Stimulated activated CD8-positive, alpha-beta memory T cell treated with anti-CD3 and anti-CD28 coated beads, Interleukin-2, amount 100 ng/mL, for 48 hours (primary cell): ENCODE data around the gene MADCAM1.
A peak's percentile ranks its signal among the peaks of the same experiment; 100 is the strongest.

Experiments used
- DNase-seq, 2 donors: peaks; one replicate each; pipeline ENCODE4 v3.0.0-alpha.2; 2020; ENCODE audit warnings: low read depth in 2 of 2

The MADCAM1 gene

DNA sequence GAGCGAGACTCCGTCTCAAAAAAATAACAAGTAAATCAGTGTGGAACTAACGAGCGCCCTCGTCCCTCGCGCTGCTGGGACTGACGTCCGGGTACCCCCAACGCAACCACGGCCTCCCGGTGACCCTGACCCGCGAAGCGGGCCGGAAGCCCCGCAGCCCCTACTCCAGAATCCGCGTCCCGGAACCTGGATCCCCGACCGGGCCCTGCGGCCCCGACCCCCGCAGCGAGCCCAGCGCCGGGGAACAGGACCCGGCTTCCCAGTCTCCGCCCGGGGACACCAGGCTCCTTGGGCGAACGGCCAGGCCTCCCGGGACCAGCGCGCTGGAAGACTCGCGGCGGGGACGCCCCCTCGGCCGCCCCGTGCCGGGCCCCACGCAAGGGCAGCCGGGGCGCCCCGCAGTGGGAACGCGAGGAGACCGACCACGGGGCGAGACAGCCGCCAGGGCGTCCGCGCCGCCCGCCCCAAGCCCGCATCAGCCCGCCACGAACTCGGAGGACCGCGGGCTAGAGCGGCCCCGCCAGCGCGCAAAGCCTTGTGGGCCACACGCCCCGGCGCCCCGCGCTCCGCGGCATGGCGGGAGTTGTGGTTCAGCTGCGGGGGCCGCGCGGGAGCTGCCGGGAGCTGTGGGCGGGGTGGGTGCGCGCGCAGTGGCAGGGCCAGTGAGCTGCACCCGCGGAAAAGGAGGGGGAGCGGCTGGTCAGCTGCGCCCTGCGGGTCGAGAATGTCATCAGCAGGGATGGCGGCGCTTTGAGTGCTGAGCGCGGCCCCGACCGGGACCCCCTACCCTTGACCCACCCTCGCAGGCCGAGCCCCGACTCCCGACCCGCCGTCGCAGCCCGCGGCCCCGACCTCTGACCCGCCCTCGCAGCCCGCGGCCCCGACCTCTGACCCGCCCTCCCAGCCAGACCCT, 7.5 kb upstream of the MADCAM1 start:
- DNase-seq, result peak; percentile 89 to 93

DNA sequence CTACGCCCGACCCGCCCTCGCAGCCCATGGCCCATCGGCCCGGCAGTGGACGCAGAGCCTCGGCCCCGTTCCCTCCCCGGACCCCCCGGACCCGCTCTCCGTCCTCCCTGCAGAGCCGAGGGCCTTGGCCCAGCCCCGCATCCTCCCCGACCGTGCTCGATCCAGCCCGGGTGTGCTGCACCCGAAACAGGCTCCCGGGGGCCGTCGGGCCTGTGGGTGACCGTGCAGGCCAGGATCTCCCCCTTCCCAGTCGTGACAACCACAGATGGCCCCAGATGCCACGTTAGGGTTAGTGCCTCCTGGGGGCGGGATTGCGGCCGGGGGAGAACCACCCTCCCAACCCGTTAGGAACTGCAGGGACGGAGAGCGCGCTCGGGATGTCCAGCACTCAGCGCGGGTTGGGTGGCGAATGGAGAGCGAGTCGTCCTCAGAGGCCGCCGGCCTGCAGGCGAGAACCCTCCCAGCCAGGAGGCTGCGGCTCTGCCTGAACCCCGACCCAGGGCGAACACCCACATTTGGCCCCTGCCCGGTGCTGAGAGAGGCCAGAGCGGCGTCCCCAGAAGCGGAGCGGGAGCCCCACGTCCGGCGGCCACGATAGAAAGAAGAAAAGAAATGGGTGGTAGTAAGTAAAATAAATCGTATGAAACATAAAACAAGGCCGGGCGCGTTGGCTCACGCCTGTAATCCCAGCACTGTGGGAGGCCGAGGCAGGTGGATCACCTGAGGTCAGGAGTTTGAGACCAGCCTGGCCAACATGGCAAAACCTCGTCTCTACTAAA, 6.7 kb upstream of the MADCAM1 start:
- DNase-seq, result no peak

DNA sequence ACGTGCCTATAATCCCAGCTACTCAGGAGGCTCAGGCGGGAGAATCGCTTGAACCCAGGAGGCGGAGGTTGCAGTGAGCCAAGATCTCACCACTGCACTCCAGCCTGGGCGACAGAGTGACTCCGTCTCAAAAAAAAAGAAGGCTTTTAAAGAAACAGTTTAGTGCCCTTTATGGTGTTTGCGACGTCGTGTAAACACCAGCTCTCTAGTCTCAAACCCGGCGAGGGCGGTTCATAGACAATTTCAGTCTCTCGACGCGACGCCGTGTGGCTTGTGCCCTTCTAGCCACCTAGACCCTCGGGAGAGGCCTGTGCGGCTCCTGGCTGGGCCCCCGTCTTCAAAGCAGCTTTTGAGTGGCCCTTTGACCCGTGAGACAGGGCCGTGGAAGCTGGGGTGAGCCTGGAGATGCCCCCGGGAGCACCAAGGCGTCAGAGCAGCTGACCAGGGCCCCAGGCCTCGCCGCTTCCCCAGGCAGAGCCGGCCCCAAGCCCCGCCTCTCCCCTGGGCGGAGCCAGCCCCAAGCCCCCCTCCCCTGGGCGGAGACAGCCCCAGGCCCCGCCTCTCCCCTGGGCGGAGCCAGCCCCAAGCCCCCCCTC, 5.0 kb upstream of the MADCAM1 start:
- no peak for DNase-seq

DNA sequence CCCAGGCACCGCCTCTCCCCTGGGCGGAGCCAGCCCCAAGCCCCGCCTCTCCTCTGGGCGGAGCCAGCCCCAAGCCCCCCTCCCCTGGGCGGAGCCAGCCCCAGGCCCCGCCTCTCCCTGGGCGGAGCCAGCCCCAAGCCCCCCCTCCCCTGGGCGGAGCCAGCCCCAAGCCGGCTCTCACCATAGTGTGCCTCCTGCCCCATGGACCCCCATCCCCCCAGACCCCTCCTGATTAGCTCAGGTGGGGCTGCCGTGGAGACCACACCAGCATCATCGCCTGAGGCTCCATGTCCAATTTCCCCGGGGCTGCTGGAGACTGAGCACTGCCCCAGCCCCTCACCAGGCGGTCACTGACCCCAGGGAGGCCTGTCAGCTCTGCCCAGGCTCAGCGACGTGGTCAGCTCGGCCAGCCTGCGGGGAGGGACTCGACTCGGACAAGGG, 4.2 kb upstream of the MADCAM1 start:
- no peak for DNase-seq

DNA sequence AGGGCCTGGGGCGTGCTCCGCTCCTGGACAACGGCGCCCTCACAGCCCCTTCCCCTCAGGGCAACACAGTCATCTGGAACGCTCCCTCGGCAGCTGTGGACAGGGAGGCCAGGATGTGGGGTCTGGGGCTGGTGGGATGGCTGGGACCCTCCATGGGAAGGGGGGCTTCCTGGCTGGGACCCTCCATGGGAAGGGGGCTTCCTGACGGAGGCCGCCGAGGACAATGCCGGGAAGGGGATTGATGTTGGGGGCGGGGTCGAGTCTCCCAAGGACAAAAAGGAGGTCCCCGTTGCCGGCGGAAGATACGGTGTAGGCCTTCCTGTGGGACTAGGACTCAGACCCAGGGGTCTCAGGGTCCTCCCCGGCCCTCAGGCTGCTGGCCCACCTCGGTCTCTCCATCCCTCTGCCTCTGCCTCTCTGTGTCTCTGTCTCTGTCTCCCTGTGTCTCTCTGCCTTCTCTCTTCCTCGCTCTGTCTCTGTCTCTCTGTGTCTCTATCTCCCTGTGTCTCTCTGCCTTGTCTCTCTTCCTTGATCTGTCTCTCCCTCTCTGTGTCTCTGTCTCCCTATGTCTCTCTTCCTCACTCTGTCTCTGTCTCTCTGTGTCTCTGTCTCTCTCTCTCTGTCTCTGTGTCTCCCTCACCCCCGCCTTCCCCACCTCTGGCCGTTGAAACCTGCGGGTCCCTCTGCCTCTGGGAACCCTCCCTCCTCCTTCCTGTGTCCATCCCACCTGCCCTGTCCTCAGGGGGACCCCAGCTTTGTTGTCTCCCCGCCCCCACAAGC, 2.7 kb upstream of the MADCAM1 start:
- no peak for DNase-seq

DNA sequence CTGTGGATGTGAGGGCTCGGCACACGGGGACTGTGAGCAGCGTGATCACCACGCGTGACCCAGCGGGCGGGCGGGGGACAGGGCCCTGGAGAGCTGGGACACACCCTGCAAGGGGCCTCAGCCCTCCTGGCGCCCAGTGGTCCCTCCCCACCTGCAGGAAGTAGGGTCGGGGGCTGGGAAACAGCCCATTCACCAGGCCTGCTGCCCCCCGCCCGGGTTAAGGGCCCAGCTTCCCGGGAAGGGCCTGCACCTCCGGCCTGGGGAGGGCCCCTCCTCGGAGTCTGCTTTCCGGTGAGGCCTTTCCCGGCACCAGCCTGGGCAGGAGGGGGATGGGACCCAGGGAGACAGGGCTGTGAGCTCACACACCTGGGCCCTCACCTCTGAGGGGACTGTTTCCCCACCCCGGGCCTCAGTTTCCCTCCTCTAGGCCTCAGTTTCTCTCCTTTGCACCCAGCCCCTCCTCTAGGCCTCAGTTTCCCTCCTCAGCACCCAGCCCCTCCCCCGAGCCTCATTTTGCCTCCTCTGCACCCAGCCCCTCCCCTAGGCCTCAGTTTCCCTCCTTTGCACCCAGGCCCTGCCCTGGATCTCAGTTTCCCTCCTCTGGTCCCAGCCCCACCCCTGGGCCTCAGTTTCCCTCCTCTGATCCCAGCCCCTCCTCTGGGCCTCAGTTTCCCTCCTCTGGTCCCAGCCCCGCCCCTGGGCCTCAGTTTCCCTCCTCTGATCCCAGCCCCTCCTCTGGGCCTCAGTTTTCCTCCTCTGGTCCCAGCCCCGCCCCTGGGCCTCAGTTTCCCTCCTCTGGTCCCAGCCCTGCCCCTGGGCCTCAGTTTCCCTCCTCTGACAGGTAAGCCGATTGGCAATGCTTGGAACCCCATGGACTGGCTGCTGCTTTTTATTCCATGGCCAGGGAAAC, 1.9 kb upstream of the MADCAM1 start:
- no peak for DNase-seq

DNA sequence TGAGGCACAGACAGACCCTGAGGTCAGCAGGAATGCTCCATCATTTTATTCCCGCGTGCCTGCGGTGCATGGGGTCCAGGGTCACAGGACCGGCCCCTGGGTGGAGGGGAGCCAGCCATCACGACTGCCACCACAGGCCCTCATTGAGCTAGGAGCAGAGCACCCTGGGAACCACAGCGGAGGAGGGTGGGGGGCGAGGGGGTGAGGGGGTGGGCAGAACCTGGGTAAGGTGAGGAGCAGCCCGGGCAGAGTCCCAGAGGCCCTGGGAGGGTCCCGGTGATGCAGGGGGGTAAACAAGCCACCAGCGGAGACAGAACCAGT, 1.2 kb upstream of the MADCAM1 start:
- no peak for DNase-seq

DNA sequence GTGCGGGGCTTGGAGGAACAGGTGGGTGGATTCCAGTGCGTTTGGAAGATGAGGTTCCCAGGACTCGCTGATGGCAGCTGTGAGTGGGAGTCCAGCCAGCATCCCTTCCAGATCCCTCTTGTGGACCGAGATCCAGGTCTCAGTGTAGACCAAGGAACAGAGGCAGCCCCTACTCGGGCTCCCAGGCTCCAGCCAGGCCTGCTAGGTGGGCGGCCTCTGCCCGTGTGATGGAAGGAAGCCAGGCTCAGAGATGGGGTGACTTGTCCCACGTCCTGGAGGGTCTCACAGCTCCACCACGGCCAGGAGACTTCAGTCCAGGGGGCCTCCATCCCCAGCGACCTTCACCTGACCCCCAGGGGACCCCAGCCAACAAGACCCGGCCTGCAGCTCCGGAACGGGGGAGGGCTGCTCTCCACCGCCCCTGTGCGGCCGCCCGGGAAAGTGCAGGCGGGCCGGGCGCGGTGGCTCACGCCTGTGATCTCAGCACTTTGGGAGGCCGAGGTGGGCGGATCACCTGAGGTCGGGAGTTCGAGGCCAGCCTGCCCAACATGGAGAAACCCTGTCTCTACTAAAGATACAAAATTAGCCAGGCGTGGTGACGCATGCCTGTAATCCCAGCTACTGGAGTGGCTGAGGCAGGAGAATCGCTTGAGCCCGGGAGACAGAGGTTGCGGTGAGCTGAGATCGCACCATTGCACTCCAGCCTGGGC, 729 bp upstream of the MADCAM1 start:
- peak in 1 of 2 donors; percentile 51 for DNase-seq

DNA sequence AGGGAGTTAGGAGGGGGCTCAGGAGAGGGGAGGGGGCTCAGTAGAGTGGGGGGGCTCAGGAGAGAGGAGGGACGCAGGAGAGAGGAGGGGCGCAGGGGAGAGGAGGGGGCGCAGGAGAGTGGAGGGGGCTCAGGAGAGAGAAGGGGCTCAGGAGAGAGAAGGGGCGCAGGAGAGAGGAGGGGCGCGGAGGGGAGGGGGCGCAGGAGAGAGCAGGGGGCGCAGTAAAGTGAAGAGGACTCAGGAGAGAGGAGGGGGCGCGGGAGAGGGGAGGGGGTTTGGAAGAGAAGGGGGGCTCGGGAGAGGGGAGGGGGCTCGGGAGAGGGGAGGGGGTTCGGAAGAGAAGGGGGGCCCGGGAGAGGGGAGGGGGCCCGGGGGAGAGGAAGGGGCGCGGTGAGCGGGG, 700 bp downstream of the MADCAM1 start:
- DNase-seq, result no peak

DNA sequence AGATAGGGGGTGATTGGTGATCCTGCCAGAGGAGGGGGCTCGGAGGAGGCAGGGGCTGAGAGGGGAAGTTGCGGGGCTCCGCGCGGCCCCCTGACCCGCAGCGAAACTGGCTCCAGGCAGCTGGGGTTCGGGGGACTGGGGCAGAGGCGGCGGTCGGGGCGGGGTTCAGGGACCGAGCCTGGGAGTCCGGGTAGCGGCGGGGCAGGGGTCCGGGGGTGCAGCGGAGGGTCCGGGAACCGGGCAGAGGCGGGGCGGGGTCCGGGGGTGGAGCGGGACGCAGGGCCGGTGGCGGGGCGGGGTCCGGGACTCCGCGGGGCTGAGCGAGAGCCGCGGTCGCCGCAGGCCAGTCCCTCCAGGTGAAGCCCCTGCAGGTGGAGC, 1.2 kb downstream of the MADCAM1 start:
- no peak for DNase-seq

DNA sequence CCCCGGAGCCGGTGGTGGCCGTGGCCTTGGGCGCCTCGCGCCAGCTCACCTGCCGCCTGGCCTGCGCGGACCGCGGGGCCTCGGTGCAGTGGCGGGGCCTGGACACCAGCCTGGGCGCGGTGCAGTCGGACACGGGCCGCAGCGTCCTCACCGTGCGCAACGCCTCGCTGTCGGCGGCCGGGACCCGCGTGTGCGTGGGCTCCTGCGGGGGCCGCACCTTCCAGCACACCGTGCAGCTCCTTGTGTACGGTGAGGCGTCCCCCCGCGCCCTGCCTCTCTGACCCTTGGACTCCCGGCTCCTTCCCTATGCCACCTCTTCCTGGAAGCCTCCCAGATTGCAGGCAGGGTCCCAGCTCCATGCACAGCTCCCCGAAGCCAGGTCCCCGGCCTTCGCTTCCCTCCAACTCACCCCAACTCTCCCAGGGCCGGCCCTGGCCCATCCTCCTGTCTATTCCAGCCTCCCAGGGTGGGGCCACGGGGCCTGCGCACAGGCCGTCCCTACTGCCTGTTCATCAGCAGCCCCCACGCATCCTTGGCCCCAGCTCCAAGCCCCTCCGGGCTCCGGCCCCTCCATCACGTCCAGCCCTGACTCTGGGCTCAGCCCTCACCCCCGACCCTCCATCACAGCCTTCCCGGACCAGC, 1.7 kb downstream of the MADCAM1 start:
- DNase-seq, result no peak

DNA sequence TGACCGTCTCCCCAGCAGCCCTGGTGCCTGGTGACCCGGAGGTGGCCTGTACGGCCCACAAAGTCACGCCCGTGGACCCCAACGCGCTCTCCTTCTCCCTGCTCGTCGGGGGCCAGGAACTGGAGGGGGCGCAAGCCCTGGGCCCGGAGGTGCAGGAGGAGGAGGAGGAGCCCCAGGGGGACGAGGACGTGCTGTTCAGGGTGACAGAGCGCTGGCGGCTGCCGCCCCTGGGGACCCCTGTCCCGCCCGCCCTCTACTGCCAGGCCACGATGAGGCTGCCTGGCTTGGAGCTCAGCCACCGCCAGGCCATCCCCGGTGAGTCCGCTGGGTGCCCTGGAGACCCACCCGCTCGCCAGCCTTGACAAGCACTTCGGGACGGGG, 2.2 kb downstream of the MADCAM1 start:
- DNase-seq, result no peak

DNA sequence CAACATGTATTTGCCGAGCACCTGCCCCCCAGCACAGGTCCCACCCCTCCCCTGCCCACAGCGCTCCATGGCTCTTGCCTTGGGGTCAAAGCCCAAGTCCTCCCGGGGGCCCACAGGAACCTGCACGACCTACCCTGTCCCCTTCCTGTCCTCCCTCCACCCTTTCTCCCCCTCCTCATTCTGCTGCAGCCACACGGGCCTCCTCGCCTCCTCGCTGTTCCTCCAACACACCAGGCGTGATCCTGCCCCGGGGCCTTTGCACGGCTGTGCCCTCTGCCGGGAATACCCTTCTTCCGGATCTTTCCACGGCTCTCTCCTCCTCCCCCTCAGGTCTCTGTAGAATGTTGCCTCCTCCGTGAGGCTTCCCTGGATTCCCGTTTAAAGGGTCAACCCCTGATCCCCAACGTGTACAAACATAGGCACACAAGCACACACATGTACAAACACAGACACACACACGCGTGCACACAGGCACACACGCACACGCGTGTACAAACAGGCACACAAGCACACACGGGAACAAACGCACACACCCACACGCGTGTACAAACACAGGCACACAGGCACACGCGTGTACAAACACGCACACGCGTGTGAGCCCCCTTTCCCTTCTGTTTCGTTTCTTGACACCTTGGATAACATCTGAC, 2.8 kb downstream of the MADCAM1 start:
- DNase-seq, result no peak

DNA sequence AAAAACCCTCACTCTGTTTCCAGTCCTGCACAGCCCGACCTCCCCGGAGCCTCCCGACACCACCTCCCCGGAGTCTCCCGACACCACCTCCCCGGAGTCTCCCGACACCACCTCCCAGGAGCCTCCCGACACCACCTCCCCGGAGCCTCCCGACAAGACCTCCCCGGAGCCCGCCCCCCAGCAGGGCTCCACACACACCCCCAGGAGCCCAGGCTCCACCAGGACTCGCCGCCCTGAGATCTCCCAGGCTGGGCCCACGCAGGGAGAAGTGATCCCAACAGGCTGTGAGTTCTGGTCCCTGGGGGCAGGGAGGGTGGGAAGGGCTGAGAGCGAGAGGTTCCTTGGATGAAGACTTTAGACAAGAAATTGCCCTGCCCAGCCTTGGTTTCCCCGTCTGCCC, 5.4 kb downstream of the MADCAM1 start:
- DNase-seq, result no peak

DNA sequence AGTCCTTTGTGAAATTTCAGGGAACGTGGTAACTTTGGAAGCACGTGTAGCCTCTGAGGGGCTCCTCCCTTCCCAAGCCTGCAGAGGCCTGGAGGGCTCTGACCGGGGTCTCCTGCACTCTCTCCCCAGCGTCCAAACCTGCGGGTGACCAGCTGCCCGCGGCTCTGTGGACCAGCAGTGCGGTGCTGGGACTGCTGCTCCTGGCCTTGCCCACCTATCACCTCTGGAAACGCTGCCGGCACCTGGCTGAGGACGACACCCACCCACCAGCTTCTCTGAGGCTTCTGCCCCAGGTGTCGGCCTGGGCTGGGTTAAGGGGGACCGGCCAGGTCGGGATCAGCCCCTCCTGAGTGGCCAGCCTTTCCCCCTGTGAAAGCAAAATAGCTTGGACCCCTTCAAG, 8.3 kb downstream of the MADCAM1 start:
- no peak for DNase-seq

DNA sequence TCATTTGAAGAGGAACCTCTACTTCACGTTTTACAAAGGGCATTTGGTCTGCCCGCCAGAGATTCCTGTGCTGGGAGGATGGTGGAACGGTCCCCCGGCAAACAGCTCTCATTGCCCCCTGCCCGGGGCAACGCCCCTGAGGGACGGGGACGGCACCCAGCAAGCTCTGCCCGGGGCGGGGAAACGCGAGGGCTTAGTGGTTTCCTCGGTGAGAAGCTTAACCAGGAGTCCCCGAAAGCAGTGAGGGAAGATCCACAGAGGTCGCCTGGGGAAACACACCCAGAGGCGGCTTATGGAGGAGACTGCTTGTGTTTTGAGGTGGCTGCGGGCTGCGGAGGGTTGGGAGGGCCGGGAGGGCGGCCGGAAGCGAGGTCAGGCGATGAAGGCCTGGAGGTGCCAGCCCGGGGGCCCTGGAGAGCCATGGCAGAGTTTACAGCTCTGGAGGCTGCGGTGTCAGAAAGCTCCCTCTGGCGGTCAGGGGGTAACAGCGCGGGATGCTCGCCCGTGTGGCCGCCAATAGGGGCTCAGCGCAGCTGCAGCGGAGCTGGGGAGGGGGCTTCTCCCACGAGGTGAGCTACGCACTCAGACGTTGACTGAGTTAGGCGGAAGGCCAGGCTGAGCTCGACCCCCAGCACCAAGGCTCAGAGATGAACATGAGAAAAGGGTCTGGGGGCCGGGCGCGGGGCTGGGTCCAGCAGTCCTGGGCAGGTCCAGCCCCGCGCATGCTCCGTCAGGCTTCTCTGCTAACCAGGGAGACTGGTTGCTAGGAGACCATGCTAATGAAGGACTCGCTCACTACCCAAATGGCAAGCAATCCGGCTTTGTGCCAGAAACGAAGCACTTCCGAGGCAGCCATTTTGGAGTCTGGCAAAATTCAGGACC, 10.4 kb downstream of the MADCAM1 start:
- DNase-seq, result peak; percentile 87 to 90

DNA sequence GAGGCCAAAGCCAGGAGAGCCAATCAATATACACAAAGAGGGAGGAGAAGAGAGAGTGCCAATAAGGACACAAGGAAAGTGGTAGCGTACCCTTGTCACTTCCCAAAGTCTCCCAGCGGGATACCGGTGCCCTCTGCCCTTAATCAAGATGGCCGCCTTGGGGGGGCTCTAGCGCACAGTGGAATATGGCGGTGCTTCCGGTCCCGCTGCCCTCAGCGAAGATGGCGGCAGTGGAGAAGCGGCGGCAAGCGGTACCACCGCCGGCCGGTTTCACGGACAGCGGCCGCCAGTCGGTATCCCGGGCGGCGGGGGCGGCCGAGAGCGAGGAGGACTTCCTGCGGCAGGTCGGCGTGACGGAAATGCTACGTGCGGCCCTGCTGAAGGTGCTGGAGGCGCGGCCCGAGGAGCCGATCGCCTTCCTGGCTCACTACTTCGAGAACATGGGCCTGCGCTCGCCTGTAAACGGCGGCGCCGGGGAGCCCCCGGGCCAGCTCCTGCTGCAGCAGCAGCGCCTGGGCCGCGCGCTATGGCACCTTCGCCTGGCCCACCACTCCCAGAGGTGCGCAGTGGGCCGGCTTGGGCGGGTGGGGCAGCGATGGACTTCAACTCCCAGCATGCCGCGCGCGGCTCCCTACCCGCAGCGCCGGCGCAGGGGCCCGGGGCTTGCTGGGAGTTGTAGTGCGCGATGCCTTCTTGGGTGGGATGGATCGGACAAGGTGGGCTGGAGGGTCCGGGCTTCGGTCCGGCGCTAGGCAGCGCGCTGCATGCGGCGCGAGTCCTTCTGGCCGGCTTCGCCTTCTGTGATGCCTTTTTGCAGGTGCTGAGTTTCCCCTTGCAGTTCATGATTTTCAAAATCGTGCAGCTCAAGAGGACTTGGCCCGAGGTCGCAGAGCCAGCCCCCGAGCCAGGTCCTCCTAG, 11.3 kb downstream of the MADCAM1 start, which contains the start of gene TPGS1:
Gene TPGS1 (plus strand): TSS at position 212 of the 918 bp plus-strand sequence. CDS start 10 bp downstream, at position 222.
- DNase-seq, result peak; percentile 75
